ENCODE measurements around the gene PACS2.

GRCh38 chr14:105313381-105314286 lies 914 bp upstream of the PACS2 start:
- TF ChIP-seq POLR2A (IDR thresholded peaks at IDR 0.05; ENCODE audit: extremely low read depth, insufficient read length) (no peak), CTCF (IDR thresholded peaks at IDR 0.05; ENCODE audit: low read depth, low read length) (no peak), MYC (IDR thresholded peaks at IDR 0.05; ENCODE audit: low read depth, low read length) (no peak), MAX (IDR thresholded peaks at IDR 0.05; ENCODE audit: low read depth, low read length) (no peak)
